Naive B cell (primary cell): ENCODE data around the gene SCN8A. TPM values are rescaled to one million over a fixed set of nuclear protein-coding genes. Genes with fewer than 3 reads are reported as not detected.

Experiments
- ATAC-seq, 2 donors: fragments of 150-1000 bp; cut with Tn5 transposase; 2 replicates each; pipeline ENCODE4 v1.10.0; 2021; ENCODE audit warnings: low read depth in 2 of 2, mild to moderate bottlenecking in 2 of 2, moderate library complexity in 2 of 2
- DNase-seq: peaks from one replicate; pipeline ENCODE4 v3.0.0; 2022
- H3K27ac Mint-ChIP-seq, 6 donors: one replicate each; pipeline ENCODE4 v1.8.0; 2020 to 2022; ENCODE audit warnings: mild to moderate bottlenecking in 6 of 6, mixed read lengths in 6 of 6, moderate library complexity in 5 of 6, inconsistent platforms in 2 of 6
- H3K27me3 Mint-ChIP-seq, 3 donors: one replicate each; pipeline ENCODE4 v1.8.0; 2021 to 2022; ENCODE audit warnings: mixed read lengths in 3 of 3, mild to moderate bottlenecking in 1 of 3
- H3K36me3 Mint-ChIP-seq, 2 donors: one replicate each; pipeline ENCODE4 v1.8.0; 2020 to 2022; ENCODE audit warnings: mixed read lengths in 2 of 2, inconsistent platforms in 1 of 2, mild to moderate bottlenecking in 1 of 2
- H3K4me1 Mint-ChIP-seq, 3 donors: one replicate each; pipeline ENCODE4 v1.8.0; 2020 to 2022; ENCODE audit warnings: mixed read lengths in 3 of 3, inconsistent platforms in 1 of 3, mild to moderate bottlenecking in 1 of 3, moderate library complexity in 1 of 3
- H3K4me3 Mint-ChIP-seq, 8 donors: one replicate each; pipeline ENCODE4 v1.8.0; 2020 to 2022; ENCODE audit warnings: mild to moderate bottlenecking in 8 of 8, mixed read lengths in 8 of 8, moderate library complexity in 8 of 8, inconsistent platforms in 2 of 8
- H3K9me3 Mint-ChIP-seq, 7 donors: one replicate each; pipeline ENCODE4 v1.8.0; 2020 to 2022; ENCODE audit warnings: mixed read lengths in 7 of 7, mild to moderate bottlenecking in 5 of 7, inconsistent platforms in 2 of 7, moderate library complexity in 1 of 7
- polyA plus RNA-seq, 6 donors: library from polyadenylated mRNA; unstranded; fragments of 300-500 nt; fragmentation: Illumina TruSeq; gene quantifications; one replicate each; pipeline ENCODE4 v1.2.3, GENCODE V29; 2021; ENCODE audit warnings: low read depth in 6 of 6

The SCN8A gene
- polyA plus RNA-seq, 6 donors from 2014 or later: 0.08 to 0.83 (median 0.37) TPM

DNA sequence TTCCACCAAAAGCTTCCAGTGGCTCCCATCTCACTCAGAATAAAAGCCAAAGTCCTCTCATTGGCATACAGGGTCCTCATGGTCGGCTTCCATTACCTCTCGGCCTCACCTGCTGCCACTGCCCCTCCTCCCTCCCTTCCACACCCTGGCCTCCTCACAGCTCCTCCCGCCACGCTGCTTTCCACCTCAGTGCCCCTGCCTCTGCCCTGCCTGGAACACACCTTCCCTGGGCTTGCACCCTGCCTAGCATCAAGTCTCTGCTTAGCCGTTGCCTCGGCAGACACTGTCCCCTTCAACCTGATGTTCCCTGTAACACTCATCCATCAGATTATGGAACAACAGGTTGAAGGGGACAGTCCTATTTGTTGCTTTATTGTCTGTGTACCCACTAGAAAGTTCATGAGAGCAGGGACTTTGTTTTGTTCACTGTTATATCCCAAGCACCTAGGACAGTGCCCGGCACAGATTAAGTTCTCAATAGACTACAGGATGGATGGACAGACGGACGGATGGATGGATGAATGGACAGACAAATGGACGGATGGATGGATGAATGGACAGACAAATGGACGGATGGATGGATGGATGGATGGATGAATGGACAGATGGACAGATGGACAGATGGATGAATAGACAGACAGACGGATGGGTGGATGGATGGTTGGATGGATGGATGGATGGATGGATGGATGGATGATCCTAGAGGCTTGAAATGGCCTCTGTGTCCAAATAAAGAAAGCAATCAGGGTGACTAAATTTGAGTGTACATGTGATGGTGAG lies 242.6 kb downstream of the SCN8A start:
- no peak overlapping the region for H3K27ac Mint-ChIP-seq
- H3K4me1 Mint-ChIP-seq: peaks cover 14 to 18% (median 17%) of the 10 kb centered on the region in 3 donors
- H3K27me3 Mint-ChIP-seq: peaks cover 42 to 65% (median 61%) of the 10 kb centered on the region in 3 donors
- ATAC-seq (no peak), DNase-seq (no peak)
- H3K4me3 Mint-ChIP-seq: peak overlapping the region in 1 of 8 donors; percentile 40
- no peaks in the 10 kb centered on the region for H3K9me3 Mint-ChIP-seq
- H3K36me3 Mint-ChIP-seq: no peaks in the 10 kb centered on the region

DNA sequence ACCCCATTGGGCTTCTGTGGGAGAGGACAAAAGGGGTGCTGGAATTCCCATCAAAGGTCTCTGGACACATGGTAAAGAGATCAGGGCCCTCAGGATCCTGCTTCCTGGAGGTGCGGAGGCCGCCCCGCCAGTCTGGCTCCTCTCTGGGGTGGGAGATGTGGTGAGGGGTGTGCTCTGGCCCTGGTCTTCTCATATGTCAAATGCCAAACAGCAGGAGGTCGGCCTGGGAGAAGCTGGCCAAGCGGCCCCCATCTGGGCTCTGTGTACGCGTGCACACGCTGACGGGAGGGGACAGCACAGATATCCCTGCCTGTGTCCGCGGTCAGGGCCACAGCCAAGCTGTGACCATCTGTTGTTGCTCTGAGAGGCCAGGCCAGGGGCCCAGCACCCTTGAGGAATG lies 243.4 kb downstream of the SCN8A start:
- Mint-ChIP-seq H3K4me1 (peaks cover 12 to 18% (median 17%) of the 10 kb centered on the region in 3 donors), H3K27ac (no peak overlapping the region), H3K36me3 (no peaks in the 10 kb centered on the region), H3K27me3 (peaks cover 42 to 63% (median 63%) of the 10 kb centered on the region in 3 donors), H3K9me3 (no peaks in the 10 kb centered on the region), H3K4me3 (no peak overlapping the region)
- ATAC-seq (no peak), DNase-seq (no peak)

GRCh38 chr12:51836041-51836826 lies 245.2 kb downstream of the SCN8A start:
- Mint-ChIP-seq H3K4me1 (peaks cover 12 to 18% (median 17%) of the 10 kb centered on the region in 3 donors), H3K27me3 (peaks cover 43 to 62% (median 59%) of the 10 kb centered on the region in 3 donors)
- ATAC-seq: no peak

GRCh38 chr12:51836827-51837173 lies 245.8 kb downstream of the SCN8A start:
- H3K36me3 Mint-ChIP-seq: no peaks in the 10 kb centered on the region
- DNase-seq (no peak), ATAC-seq (no peak)
- H3K27ac Mint-ChIP-seq: no peak overlapping the region
- H3K4me3 Mint-ChIP-seq: no peak overlapping the region
- peaks cover 44 to 66% (median 58%) of the 10 kb centered on the region in 3 donors for H3K27me3 Mint-ChIP-seq
- no peaks in the 10 kb centered on the region for H3K9me3 Mint-ChIP-seq
- peaks cover 12 to 18% (median 17%) of the 10 kb centered on the region in 3 donors for H3K4me1 Mint-ChIP-seq

More at GRCh38 chr12:51836041-51836826, 245.2 kb downstream of the SCN8A start:
- Mint-ChIP-seq H3K4me3 (no peak overlapping the region), H3K36me3 (no peaks in the 10 kb centered on the region), H3K9me3 (no peaks in the 10 kb centered on the region), H3K27ac (no peak overlapping the region)
- no peak for DNase-seq

DNA sequence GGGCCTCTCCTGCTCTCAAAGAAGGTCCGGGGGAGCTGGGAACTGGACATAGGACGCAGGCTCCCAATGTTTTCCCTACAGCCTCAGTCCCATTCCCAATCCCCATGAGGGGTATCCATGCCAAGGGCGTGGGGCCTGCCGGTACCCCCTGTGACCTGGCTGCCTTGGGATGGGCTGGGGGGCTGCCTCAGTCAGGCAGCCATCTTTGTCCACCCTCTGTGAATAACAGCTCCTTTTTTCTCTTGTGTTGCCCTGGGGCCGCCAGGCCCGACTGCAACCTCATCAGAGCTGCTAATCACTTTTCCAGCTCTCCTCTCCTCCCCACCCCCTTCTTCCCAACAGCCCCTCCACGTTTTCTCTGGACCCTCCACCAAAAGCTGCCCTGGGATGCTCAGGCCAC lies 246.3 kb downstream of the SCN8A start:
- peaks cover 47 to 67% (median 58%) of the 10 kb centered on the region in 3 donors for H3K27me3 Mint-ChIP-seq
- no peak for ATAC-seq

DNA sequence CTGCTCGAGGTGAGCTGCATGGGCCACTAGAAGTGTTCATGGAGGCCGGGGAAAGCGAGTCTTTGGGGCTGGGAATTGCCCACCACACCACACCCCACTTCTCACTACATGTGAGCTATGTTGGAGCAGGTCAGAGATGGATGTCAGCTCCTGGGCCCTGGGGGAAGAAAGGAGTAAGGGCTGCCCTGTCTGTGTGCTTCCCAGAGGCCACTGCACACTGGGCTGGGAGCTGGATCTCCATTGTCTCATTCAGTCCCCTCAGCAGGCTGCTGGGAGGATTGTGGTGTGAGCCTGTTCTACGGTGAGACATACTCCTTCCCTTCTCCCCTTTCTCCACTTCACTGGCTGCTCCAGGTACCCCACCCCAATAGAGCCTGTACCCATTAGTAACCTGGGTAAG lies 247.0 kb downstream of the SCN8A start:
- ATAC-seq: no peak

More for the DNA sequence above, 246.3 kb downstream of the SCN8A start:
- Mint-ChIP-seq H3K9me3 (no peaks in the 10 kb centered on the region), H3K36me3 (no peaks in the 10 kb centered on the region), H3K27ac (peak overlapping the region in 1 of 6 donors; percentile 86), H3K4me1 (peaks cover 12 to 15% (median 14%) of the 10 kb centered on the region in 3 donors), H3K4me3 (no peak overlapping the region)
- DNase-seq: no peak

DNA sequence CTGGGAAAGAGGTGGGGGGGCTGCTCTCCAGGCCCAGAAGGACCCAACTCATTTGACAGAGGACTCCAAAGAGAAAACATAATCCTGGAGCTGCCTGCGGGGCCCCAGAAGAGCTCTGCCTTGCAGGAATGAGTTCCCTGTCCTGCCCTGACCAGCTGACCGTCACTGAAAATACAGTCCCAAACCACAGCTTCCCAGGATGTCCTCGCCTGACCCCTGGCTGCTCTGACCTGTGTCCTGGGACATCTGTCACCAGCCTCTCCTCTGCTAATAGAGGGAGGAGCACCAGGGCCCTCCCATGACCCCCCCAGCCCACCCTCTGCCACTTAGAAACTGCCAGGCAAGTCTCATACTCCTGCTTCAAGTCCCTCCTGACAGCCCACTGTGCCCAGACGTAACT lies 247.7 kb downstream of the SCN8A start:
- DNase-seq (no peak), ATAC-seq (no peak)
- H3K27ac Mint-ChIP-seq: no peak overlapping the region

More for the DNA sequence above, 247.0 kb downstream of the SCN8A start:
- Mint-ChIP-seq H3K36me3 (no peaks in the 10 kb centered on the region), H3K4me3 (no peak overlapping the region), H3K27ac (no peak overlapping the region), H3K4me1 (peaks cover 6 to 9% (median 6%) of the 10 kb centered on the region in 3 donors), H3K9me3 (no peaks in the 10 kb centered on the region), H3K27me3 (peaks cover 40 to 67% (median 58%) of the 10 kb centered on the region in 3 donors)
- no peak for DNase-seq

GRCh38 chr12:51839310-51839947 lies 248.4 kb downstream of the SCN8A start:
- Mint-ChIP-seq H3K27ac (peak overlapping the region in 1 of 6 donors; percentile 24), H3K36me3 (no peaks in the 10 kb centered on the region), H3K9me3 (no peaks in the 10 kb centered on the region), H3K4me1 (no peaks in the 10 kb centered on the region), H3K27me3 (peaks cover 39 to 64% (median 53%) of the 10 kb centered on the region in 3 donors), H3K4me3 (no peak overlapping the region)
- no peak for DNase-seq
- ATAC-seq: no peak

More for the DNA sequence above, 247.7 kb downstream of the SCN8A start:
- H3K4me1 Mint-ChIP-seq: peaks cover 0 to 2% (median 2%) of the 10 kb centered on the region in 3 donors
- H3K9me3 Mint-ChIP-seq: no peaks in the 10 kb centered on the region
- no peaks in the 10 kb centered on the region for H3K36me3 Mint-ChIP-seq
- peaks cover 37 to 62% (median 52%) of the 10 kb centered on the region in 3 donors for H3K27me3 Mint-ChIP-seq
- H3K4me3 Mint-ChIP-seq: no peak overlapping the region

DNA sequence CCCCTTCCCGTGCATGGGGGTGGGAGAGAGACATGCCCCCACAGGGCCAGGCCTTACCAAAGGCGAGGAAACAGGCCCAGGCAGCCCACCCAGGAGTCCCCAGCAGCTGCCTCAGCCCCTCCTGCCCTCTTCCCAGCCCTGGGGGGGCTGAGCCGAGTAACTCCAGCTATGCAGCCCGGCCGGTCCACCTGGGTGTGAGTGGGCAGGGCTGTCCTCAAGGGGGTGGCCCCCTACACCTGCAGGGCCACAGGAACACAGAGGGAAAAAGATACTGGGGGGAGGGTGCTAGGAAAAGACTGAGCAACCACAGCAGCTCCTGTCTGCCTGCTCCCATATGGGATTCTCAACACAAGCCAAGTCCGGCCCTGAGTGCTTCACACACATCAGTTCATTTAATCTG lies 249.9 kb downstream of the SCN8A start:
- H3K36me3 Mint-ChIP-seq: no peaks in the 10 kb centered on the region
- DNase-seq (no peak), ATAC-seq (no peak)
- H3K4me3 Mint-ChIP-seq: no peak overlapping the region
- peaks cover under 1 to 1% (median under 1%) of the 10 kb centered on the region in 3 donors for H3K4me1 Mint-ChIP-seq
- no peaks in the 10 kb centered on the region for H3K9me3 Mint-ChIP-seq
- H3K27me3 Mint-ChIP-seq: peaks cover 39 to 72% (median 68%) of the 10 kb centered on the region in 3 donors
- no peak overlapping the region for H3K27ac Mint-ChIP-seq

- no peak overlapping the region for H3K4me3 Mint-ChIP-seq
- no peaks in the 10 kb centered on the region for H3K9me3 Mint-ChIP-seq
- H3K36me3 Mint-ChIP-seq: no peaks in the 10 kb centered on the region
- ATAC-seq: no peak
- peaks cover 45 to 79% (median 76%) of the 10 kb centered on the region in 3 donors for H3K27me3 Mint-ChIP-seq
- no peak for DNase-seq
- no peak overlapping the region for H3K27ac Mint-ChIP-seq
- H3K4me1 Mint-ChIP-seq: peaks cover 6 to 7% (median 6%) of the 10 kb centered on the region in 3 donors
These were observed 250.7 kb downstream of the SCN8A start for GRCh38 chr12:51841727-51842126.

GRCh38 chr12:51844854-51845253 lies 253.8 kb downstream of the SCN8A start:
- peaks cover 47 to 66% (median 61%) of the 10 kb centered on the region in 3 donors for H3K27me3 Mint-ChIP-seq
- no peaks in the 10 kb centered on the region for H3K9me3 Mint-ChIP-seq
- no peak overlapping the region for H3K27ac Mint-ChIP-seq
- H3K4me1 Mint-ChIP-seq: peaks cover 6 to 10% (median 8%) of the 10 kb centered on the region in 3 donors
- no peak for DNase-seq
- no peak for ATAC-seq
- H3K36me3 Mint-ChIP-seq: no peaks in the 10 kb centered on the region
- H3K4me3 Mint-ChIP-seq: peak overlapping the region in 2 of 8 donors; percentile 20 to 37

DNA sequence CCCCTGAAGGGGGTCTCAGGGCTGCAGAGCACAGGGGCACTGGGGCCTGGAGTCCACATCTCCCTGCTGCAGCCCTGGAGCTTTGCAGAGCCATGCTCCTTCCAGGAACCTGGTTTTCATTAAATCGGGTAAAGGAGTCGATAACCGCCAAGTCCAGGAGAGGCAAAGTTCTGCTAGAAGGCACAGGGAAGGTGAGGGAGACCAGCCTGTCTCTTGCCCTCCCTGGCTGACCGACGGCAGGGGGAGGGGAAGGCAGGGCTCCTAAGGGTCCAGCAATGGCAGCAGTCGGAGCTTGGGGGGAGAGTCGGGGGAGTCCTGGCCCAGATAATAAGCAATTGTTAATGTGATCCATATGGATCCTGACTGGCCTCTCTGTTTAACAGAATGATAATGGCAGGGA lies 254.4 kb downstream of the SCN8A start:
- peak overlapping the region in 4 of 8 donors; percentile 20 to 74 (median 46) for H3K4me3 Mint-ChIP-seq
- H3K27ac Mint-ChIP-seq: no peak overlapping the region
- DNase-seq (no peak), ATAC-seq (no peak)
- peaks cover 6 to 10% (median 8%) of the 10 kb centered on the region in 3 donors for H3K4me1 Mint-ChIP-seq
- H3K36me3 Mint-ChIP-seq: no peaks in the 10 kb centered on the region
- H3K27me3 Mint-ChIP-seq: peaks cover 47 to 68% (median 63%) of the 10 kb centered on the region in 3 donors
- H3K9me3 Mint-ChIP-seq: no peaks in the 10 kb centered on the region

DNA sequence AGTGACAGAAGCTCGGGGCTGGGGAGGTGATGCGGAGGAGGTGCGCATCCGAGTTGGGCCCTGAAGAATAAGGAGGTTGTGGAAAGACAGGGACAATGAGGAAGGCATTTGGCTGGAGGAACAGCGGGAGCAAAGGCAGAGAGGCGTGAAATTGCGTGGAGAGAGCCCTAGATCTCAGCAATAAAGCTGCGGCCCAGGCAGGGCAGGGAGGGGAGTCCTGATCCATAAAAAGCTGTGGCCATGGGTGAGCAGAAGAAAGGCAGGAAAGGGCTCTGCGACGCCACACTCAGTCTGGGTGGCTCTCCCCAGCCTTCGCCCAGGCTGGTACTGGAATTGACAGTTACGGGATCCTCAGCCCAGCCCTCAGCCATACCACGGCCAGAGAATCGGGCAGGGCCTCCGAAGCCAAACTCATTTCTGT lies 255.2 kb downstream of the SCN8A start:
- H3K4me3 Mint-ChIP-seq: peak overlapping the region in 7 of 8 donors; percentile 63 to 89 (median 74)
- no peaks in the 10 kb centered on the region for H3K36me3 Mint-ChIP-seq
- H3K9me3 Mint-ChIP-seq: no peaks in the 10 kb centered on the region
- no peak for ATAC-seq
- no peak for DNase-seq
- H3K4me1 Mint-ChIP-seq: peaks cover 8 to 13% (median 11%) of the 10 kb centered on the region in 3 donors
- H3K27ac Mint-ChIP-seq: peak overlapping the region in 2 of 6 donors; percentile 44 to 47
- H3K27me3 Mint-ChIP-seq: peaks cover 47 to 72% (median 71%) of the 10 kb centered on the region in 3 donors
